Caki2 (cell line): ENCODE data around the gene NR2C2. TPM values are rescaled to one million over a fixed set of nuclear protein-coding genes. Genes with fewer than 3 reads are reported as not detected.

Experiments used
- DNase-seq: peaks from one replicate; pipeline ENCODE4 v3.0.0-alpha.2; 2015; ENCODE audit warnings: low read depth
- in situ Hi-C: cut with HindIII; loops from 2 replicates; pipeline ENCODE4 v1.10.0; 2016; ENCODE audit warnings: low sequenced_read_pairs, low pct_unique_long_range_greater_than_20kb, mixed read lengths
- total RNA-seq: library from RNA; depleted of rRNA; stranded (reverse); fragments of >200 nt; shearing (Covaris generic); gene quantifications from 2 replicates; pipeline ENCODE4 v1.2.3, GENCODE V29; 2014; ENCODE audit warnings: low replicate concordance; rRNA removed

The NR2C2 gene
- total RNA-seq, 1 experiment from 2014 or later, result 3.1 TPM

- in situ Hi-C loops, result no loop called here
- DNase-seq, result no peak
Measured at GRCh38 chr3:15074500-15074899, 127.1 kb downstream of the NR2C2 start.

- in situ Hi-C loops, result no loop called here
- DNase-seq, result no peak
Measured at GRCh38 chr3:15079091-15079490, 131.7 kb downstream of the NR2C2 start.

- DNase-seq, result no peak
- in situ Hi-C loops, result no loop called here
Measured at GRCh38 chr3:15081960-15082664, 134.7 kb downstream of the NR2C2 start.

- no peak for DNase-seq
- in situ Hi-C loops, result no loop called here
Measured at GRCh38 chr3:15083252-15083651, 135.9 kb downstream of the NR2C2 start.

GRCh38 chr3:15086263-15086662 is 138.9 kb downstream of the NR2C2 start:
- no peak for DNase-seq
- in situ Hi-C loops, result no loop called here

GRCh38 chr3:15086699-15087098 is 139.3 kb downstream of the NR2C2 start:
- in situ Hi-C loops, result no loop called here

GRCh38 chr3:15089201-15089600 is 141.8 kb downstream of the NR2C2 start:
- in situ Hi-C loops, result no loop called here
- DNase-seq, result no peak

More at GRCh38 chr3:15086699-15087098, 139.3 kb downstream of the NR2C2 start:
- no peak for DNase-seq

GRCh38 chr3:15091575-15091974 is 144.2 kb downstream of the NR2C2 start:
- no peak for DNase-seq
- in situ Hi-C loops, result no loop called here

GRCh38 chr3:15092686-15093085 is 145.3 kb downstream of the NR2C2 start:
- in situ Hi-C loops, result no loop called here
- no peak for DNase-seq

- in situ Hi-C loops, result no loop called here
Measured at GRCh38 chr3:15094187-15094875, 146.9 kb downstream of the NR2C2 start.

GRCh38 chr3:15096046-15096445 is 148.7 kb downstream of the NR2C2 start:
- no peak for DNase-seq
- in situ Hi-C loops, result no loop called here

More at GRCh38 chr3:15094187-15094875, 146.9 kb downstream of the NR2C2 start:
- no peak for DNase-seq

- in situ Hi-C loops, result no loop called here
- no peak for DNase-seq
Measured at GRCh38 chr3:15097891-15098290, 150.5 kb downstream of the NR2C2 start.

Other genes with a start within 250 kb of the NR2C2 start
- not detected in 2 replicates for gene FGD5, start 128.6 kb upstream of the NR2C2 start, total RNA-seq
- gene MRPS25, start 117.7 kb downstream of the NR2C2 start, total RNA-seq, result 14.2 and 17.9 TPM in 2 replicates
- 15.1 and 18.3 TPM in 2 replicates for gene RBSN, start 151.6 kb downstream of the NR2C2 start, total RNA-seq